T-helper 17 cell (primary cell): Measurements from ENCODE around the gene ELP4. TPM values are rescaled to one million over a fixed set of nuclear protein-coding genes. Genes with fewer than 3 reads are reported as not detected.
"Not testable (repeated sequence)": the region's sequence is repeated elsewhere in the genome, so short reads cannot be mapped to it uniquely, and the experiment has no call there.

Experiments used
- ATAC-seq: fragments of 150-1000 bp; cut with Tn5 transposase; 2 replicates; pipeline ENCODE4 v1.10.0; 2021; ENCODE audit warnings: mild to moderate bottlenecking, moderate library complexity
- DNase-seq, 3 donors: peaks; one replicate each; pipeline versions ENCODE4 v3.0.0 to v3.0.0-alpha.2; 2020 to 2021
- H3K9me3 ChIP-seq: one replicate; pipeline ENCODE4 v1.7.0; 2013; ENCODE audit warnings: low read length, mild to moderate bottlenecking; ENCODE audit not compliant: control insufficient read depth, poor library complexity, severe bottlenecking
- H3K27ac Mint-ChIP-seq: one replicate; pipeline ENCODE4 v1.8.0; 2022; ENCODE audit warnings: mild to moderate bottlenecking, moderate library complexity, mixed read lengths
- H3K27me3 Mint-ChIP-seq: one replicate; pipeline ENCODE4 v1.8.0; 2022; ENCODE audit warnings: mixed read lengths
- H3K36me3 Mint-ChIP-seq: one replicate; pipeline ENCODE4 v1.8.0; 2022; ENCODE audit warnings: low read depth, mixed read lengths
- H3K4me1 Mint-ChIP-seq: one replicate; pipeline ENCODE4 v1.8.0; 2022; ENCODE audit warnings: mild to moderate bottlenecking, mixed read lengths
- H3K4me3 Mint-ChIP-seq: one replicate; pipeline ENCODE4 v1.8.0; 2022; ENCODE audit warnings: mild to moderate bottlenecking, moderate library complexity, mixed read lengths
- total RNA-seq, 4 donors: library from RNA in 2 of 4; stranded (reverse) in 2 of 4; gene quantifications; one replicate each; pipeline ENCODE4 v1.2.3 and lab custom pipeline; 2022 to 2026

ELP4 gene
- total RNA-seq, 2 donors from 2014 or later = 17.4 to 17.8 TPM

DNA sequence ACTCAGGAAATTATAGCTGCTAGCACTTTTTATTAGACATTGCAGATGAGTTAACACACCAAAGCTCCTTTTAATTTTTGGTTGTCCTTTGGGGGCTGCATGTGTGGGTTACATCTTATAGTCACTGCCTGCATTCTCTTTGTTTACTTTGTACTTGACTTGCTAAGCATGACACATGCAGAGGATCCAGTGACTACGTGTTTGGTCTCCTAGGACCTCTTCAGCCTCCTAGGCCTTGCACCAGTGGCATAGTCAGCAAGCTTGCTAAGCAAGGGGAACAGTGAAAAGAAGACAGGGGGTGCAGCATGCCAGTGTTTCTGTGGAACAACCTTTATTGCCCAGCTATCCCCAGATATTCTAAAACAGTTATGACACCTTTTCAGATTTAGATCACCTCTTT is 193.4 kb downstream of the ELP4 start:
- DNase-seq = no peak
- ATAC-seq = no peak
- H3K4me3 Mint-ChIP-seq = no peak overlapping the region
- H3K27me3 Mint-ChIP-seq = no peaks in the 10 kb centered on the region
- H3K27ac Mint-ChIP-seq = no peak overlapping the region
- H3K36me3 Mint-ChIP-seq = peaks cover 4% of the 10 kb centered on the region
- no peaks in the 10 kb centered on the region for H3K4me1 Mint-ChIP-seq
- H3K9me3 ChIP-seq = no peaks in the 10 kb centered on the region

DNA sequence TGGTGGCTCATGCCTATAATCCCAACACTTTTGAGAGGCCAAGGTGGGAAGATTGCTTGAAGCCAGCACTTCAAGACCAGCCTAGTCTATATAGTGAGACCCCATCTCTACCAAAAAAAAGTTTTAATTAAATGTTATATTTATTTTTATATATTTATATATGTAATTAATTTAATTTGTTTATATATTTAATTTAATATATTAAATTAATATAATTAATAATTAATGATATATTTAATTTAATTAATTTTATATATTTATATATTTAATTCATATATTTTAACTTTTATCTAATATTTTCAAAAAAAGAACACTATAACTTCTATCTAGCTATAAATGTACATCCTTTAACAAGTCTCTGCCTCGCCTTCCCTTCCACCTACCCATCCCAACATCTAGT is 196.8 kb downstream of the ELP4 start:
- Mint-ChIP-seq H3K36me3 (no peaks in the 10 kb centered on the region), H3K27me3 (no peaks in the 10 kb centered on the region), H3K4me3 (no peak overlapping the region), H3K4me1 (no peaks in the 10 kb centered on the region), H3K27ac (no peak overlapping the region)
- DNase-seq = no peak
- H3K9me3 ChIP-seq = no peaks in the 10 kb centered on the region
- no peak for ATAC-seq

DNA sequence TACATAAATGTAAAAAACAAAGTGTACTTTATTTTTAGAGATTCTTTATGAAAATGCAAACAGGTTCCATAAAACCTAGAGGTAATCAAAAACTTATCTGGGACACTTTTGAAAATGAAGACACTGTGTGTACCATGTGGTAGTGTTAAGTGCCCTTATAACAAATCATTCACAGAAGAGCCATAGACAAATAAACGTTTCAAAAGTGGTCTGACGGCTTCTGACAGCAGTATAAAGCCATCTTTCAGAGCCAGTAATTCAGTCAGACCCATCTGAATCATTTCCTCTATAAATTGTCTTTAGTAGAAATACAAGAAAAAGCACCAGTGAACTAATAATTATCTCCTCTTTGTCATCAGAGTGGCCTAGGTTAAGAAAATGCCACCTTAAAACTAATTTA is 201.6 kb downstream of the ELP4 start:
- Mint-ChIP-seq H3K4me1 (no peaks in the 10 kb centered on the region), H3K36me3 (peaks cover 3% of the 10 kb centered on the region), H3K27me3 (no peaks in the 10 kb centered on the region), H3K27ac (no peak overlapping the region), H3K4me3 (no peak overlapping the region)
- ATAC-seq = no peak
- no peak for DNase-seq
- no peaks in the 10 kb centered on the region for H3K9me3 ChIP-seq

DNA sequence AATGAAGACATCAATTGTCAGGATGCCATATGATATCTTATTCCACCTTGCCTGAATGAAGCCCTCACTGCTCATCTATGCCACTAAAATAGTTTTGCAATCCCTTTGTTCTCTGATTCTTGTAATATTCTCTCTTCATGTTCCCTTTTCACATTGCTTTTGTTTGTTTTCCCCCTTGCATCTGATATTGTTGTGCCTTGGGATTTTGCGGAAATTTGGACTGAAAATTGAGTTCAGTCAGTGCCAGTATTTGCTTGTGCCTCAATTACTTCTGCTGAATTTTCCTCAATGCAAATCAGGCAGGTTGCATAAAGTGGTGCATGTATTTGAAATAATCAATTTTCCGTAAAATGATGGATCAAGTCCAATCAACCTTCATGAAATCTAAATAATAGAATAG is 203.3 kb downstream of the ELP4 start:
- H3K4me1 Mint-ChIP-seq = no peaks in the 10 kb centered on the region
- H3K27me3 Mint-ChIP-seq = no peaks in the 10 kb centered on the region
- H3K27ac Mint-ChIP-seq = no peak overlapping the region
- no peak for DNase-seq
- no peaks in the 10 kb centered on the region for H3K9me3 ChIP-seq
- ATAC-seq = no peak
- peaks cover 3% of the 10 kb centered on the region for H3K36me3 Mint-ChIP-seq
- no peak overlapping the region for H3K4me3 Mint-ChIP-seq

DNA sequence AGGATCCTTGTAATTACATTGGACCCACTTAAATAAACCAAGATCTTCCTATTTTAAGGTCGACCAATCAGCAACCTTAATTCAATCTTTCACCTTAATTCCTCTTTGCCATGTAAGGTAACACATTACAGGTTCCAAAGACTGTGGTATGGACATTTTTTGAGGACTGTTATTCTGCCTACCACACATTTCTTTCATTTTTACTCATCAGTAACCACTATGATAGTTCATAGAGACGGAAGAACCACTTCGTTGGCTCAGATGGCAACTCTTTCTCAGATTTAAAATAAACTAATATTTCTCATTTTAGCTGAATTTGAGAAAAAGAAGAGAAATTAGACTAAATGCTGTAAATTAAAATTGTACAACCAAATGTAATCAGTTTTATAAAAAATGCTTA is 205.3 kb downstream of the ELP4 start:
- Mint-ChIP-seq H3K36me3 (peaks cover 5% of the 10 kb centered on the region), H3K27me3 (no peaks in the 10 kb centered on the region), H3K4me1 (no peaks in the 10 kb centered on the region), H3K27ac (no peak overlapping the region), H3K4me3 (no peak overlapping the region)
- no peak for DNase-seq
- H3K9me3 ChIP-seq = no peaks in the 10 kb centered on the region
- ATAC-seq = no peak

DNA sequence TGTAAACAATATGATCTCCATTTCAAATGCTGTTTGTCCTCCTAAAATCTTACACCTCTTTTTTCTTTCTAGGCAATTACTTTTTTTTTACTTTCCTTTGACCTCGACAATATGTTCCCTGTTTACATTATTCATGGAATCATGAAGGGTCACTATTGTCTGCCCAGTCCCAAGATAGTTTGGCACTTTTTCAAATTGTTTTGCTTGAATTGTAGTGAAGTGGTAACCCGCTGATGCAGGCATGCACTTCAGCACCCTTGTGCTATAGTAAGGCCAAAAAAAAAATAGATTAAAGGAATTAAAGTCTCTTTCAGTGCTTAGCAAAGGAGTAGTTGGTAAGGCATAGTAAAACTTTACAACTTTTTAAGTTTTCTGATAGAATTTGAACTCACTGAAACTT is 210.7 kb downstream of the ELP4 start:
- Mint-ChIP-seq H3K36me3 (peaks cover 4% of the 10 kb centered on the region), H3K27ac (no peak overlapping the region), H3K27me3 (no peaks in the 10 kb centered on the region), H3K4me1 (no peaks in the 10 kb centered on the region), H3K4me3 (no peak overlapping the region)
- ATAC-seq (no peak), DNase-seq (no peak)
- no peaks in the 10 kb centered on the region for H3K9me3 ChIP-seq

DNA sequence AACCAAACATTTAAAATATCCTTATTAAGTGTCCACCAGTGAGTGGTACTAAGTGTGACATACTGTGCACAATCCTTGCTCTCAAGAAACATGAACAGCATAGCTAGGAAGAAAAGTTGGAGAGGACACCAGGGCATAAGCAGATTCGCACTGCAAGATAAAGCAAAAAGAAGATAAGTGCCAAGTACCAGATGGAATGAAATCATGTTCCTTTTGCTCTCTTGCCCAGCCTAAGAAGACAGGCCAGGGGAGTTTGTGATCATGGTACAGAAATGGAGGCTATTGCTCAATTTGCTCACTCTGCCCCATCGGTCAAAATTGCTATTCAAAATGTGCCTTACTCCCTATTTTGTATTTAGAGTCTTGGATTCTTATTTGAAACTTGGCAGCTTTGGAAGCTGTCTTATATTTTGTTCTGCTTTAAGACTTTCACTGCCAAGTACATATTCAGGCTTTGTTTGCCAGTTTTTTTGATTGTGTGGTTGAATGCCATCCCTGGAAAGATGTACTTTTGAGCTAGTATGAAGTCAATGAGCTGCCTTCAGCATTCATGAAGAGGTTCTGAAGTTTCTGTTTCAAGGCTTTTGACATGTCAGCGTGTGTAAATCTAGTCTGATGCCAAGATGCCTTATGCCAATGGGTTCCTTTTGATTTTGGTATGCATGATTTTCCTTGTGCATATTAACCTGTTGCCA is 211.3 kb downstream of the ELP4 start:
- DNase-seq (no peak), ATAC-seq (no peak)
- H3K36me3 Mint-ChIP-seq = peaks cover 5% of the 10 kb centered on the region
- H3K27ac Mint-ChIP-seq = no peak overlapping the region
- no peaks in the 10 kb centered on the region for H3K27me3 Mint-ChIP-seq
- H3K4me3 Mint-ChIP-seq = no peak overlapping the region
- H3K4me1 Mint-ChIP-seq = no peaks in the 10 kb centered on the region
- H3K9me3 ChIP-seq = no peaks in the 10 kb centered on the region

DNA sequence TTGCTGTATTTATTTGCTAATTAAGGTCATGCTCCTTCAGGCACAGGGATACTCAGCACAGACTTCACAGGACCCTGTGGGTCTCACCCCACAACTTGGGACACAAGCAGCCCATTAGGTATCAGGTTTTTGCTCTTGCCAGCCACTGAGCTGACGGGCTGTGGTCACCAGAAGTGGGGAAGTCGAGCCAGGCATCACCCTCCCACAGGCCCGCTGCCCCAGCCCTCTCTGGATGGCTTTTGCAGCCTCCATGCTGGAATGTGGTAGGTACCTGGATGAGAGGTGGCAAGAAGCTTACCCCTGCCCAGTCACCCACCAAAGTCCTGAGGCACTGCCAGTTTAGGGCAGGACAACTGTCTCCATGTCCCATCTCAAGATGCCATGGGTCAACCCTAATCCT is 213.2 kb downstream of the ELP4 start:
- Mint-ChIP-seq H3K27me3 (no peaks in the 10 kb centered on the region), H3K4me1 (no peaks in the 10 kb centered on the region), H3K36me3 (peaks cover 8% of the 10 kb centered on the region), H3K27ac (no peak overlapping the region), H3K4me3 (no peak overlapping the region)
- DNase-seq = no peak
- ATAC-seq = no peak
- no peaks in the 10 kb centered on the region for H3K9me3 ChIP-seq

DNA sequence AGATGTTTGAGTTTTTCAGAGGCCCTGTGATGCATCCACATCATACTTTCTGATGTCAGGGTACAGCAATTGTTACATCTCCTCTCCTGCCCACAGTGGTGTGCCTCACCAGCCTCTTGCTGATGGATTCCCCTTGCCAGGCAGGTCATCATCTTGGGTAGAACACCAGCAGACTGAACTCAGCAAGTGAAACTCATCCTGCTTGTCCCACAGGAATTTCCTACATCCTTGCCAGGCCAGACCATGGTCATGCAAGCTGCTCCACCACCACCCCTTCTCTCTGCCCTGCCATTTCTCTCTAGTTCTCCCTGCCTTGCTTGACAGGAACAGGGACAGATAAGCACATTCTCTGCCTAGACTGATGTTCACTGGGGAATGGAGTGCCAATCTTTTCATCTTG is 215.6 kb downstream of the ELP4 start:
- Mint-ChIP-seq H3K27me3 (no peaks in the 10 kb centered on the region), H3K36me3 (peaks cover 6% of the 10 kb centered on the region), H3K4me3 (no peak overlapping the region), H3K27ac (no peak overlapping the region), H3K4me1 (no peaks in the 10 kb centered on the region)
- DNase-seq (no peak), ATAC-seq (no peak)
- H3K9me3 ChIP-seq = peaks cover 4% of the 10 kb centered on the region

DNA sequence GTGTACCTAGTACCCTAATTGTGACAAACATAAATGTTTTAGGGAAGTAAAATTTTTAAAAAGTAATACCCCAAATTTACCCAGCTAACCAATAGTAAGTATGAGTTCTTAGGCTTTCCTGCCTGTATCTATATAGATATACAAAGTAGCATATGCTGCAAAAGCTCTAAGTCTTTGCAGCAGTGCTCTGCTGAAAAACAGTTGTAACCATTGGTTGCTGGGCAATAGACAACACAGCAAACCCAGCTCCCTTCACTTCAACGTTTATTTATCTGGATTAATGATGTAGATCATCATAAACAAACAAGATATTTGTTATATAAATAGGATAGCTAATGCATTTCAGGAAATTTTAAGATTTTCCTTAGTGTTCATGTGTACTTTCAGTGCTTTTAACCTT is 218.9 kb downstream of the ELP4 start:
- H3K4me3 Mint-ChIP-seq = no peak overlapping the region
- H3K36me3 Mint-ChIP-seq = peaks cover 4% of the 10 kb centered on the region
- DNase-seq (no peak), ATAC-seq (no peak)
- no peaks in the 10 kb centered on the region for H3K27me3 Mint-ChIP-seq
- no peak overlapping the region for H3K27ac Mint-ChIP-seq
- no peaks in the 10 kb centered on the region for H3K4me1 Mint-ChIP-seq
- H3K9me3 ChIP-seq = peaks cover 8% of the 10 kb centered on the region

DNA sequence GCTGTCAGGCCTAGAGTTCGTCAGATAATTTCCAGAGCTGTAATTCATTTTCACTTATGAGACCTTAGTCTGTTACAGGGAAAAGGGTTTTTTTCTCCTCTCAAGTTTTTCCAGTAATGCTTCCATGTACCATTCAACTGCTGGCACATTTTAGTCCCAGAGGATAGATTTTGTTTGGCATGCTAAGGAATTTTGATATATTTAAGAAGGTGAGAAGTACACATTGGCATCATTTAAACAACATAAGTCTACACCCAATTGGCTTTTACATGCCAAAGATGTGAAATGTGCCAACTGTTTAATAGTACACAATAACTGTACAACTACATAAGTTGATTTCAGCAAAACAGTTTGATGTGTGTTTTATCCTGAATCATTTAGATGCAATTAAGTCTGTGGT is 230.6 kb downstream of the ELP4 start:
- H3K9me3 ChIP-seq = no peaks in the 10 kb centered on the region
- Mint-ChIP-seq H3K4me1 (no peaks in the 10 kb centered on the region), H3K27ac (no peak overlapping the region), H3K27me3 (no peaks in the 10 kb centered on the region), H3K36me3 (no peaks in the 10 kb centered on the region), H3K4me3 (no peak overlapping the region)
- no peak for ATAC-seq
- DNase-seq = no peak

DNA sequence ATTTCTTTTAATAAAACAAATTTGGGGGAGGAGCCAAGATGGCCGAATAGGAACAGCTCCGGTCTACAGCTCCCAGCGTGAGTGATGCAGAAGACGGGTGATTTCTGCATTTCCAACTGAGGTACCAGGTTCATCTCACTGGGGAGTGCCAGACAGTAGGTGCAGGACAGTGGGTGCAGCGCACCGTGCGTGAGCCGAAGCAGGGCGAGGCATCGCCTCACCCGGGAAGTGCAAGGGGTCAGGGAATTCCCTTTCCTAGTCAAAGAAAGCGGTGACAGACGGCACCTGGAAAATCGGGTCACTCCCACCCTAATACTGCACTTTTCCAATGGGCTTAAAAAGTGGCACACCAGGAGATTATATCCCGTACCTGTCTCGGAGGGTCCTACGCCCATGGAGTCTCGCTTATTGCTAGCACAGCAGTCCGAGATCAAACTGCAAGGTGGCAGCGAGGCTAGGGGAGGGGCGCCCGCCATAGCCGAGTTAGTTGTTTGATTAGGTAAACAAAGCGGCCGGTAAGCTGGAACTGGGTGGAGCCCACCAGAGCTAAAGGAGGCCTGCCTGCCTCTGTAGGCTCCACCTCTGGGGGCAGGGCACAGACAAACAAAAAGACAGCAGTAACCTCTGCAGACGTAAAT is 231.3 kb downstream of the ELP4 start:
- ATAC-seq, H3K4me1 Mint-ChIP-seq, H3K27ac Mint-ChIP-seq, DNase-seq, H3K4me3 Mint-ChIP-seq, H3K36me3 Mint-ChIP-seq, H3K27me3 Mint-ChIP-seq, H3K9me3 ChIP-seq: not testable (repeated sequence)

DNA sequence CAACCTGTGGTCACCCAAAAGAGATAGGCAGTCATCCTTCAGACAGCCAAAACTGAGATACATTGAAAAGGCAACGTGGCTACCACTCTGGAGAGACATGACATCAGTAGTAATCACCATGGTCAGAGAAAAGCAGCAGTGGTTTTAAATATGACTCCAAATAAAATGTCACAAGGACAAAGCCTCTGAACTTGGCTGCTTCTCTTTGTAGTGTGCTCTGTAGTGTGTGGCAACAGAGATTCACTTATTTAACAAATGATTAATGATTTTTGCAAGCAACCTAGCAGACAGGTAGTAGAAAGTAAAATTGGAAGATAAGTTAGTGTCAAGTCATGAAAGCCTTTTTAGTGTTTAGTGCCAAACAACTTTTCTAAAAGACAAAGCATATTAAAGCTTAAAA is 238.0 kb downstream of the ELP4 start:
- Mint-ChIP-seq H3K27ac (no peak overlapping the region), H3K4me1 (no peaks in the 10 kb centered on the region)

DNA sequence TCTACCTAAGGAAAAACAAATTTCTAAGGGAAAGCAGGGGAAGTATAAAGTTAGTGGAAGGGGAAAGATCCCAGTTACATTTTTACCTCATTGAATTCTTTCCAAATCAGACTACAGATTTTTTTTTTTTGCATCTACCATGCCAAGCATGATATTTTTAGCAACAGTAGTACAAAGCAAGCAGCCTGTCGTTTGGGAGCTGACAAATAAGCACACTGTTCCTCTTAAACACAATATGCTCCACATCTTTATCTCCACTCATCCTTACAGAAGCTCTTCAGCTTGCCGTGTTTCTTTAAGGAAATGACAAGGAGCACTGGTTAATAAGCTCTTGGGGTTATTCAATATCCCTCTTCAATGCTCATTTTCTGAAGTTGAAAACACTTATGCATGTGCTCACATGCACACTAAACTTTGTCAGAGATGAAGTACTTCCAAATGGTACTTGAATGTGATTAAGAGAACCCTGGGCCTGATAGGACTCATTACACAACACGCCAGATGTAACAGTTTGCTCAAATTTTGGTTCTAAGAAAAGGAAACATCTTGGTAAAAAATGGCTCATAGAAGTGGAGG is 247.8 kb downstream of the ELP4 start:
- H3K27ac Mint-ChIP-seq = no peak overlapping the region
- H3K4me3 Mint-ChIP-seq = no peak overlapping the region
- no peaks in the 10 kb centered on the region for H3K36me3 Mint-ChIP-seq
- H3K4me1 Mint-ChIP-seq = no peaks in the 10 kb centered on the region
- DNase-seq (no peak), ATAC-seq (no peak)
- H3K27me3 Mint-ChIP-seq = no peaks in the 10 kb centered on the region
- no peaks in the 10 kb centered on the region for H3K9me3 ChIP-seq

More for the DNA sequence above, 238.0 kb downstream of the ELP4 start:
- H3K27me3 Mint-ChIP-seq = no peaks in the 10 kb centered on the region
- no peak for DNase-seq
- no peak for ATAC-seq
- no peaks in the 10 kb centered on the region for H3K36me3 Mint-ChIP-seq
- H3K4me3 Mint-ChIP-seq = no peak overlapping the region
- no peaks in the 10 kb centered on the region for H3K9me3 ChIP-seq
